ENCODE results near the gene DECR2. TPM values are rescaled to one million over a fixed set of nuclear protein-coding genes. Genes with fewer than 3 reads are reported as not detected.
A peak's percentile ranks its signal among the peaks of the same experiment; 100 is the strongest.

The DECR2 gene, protein sequence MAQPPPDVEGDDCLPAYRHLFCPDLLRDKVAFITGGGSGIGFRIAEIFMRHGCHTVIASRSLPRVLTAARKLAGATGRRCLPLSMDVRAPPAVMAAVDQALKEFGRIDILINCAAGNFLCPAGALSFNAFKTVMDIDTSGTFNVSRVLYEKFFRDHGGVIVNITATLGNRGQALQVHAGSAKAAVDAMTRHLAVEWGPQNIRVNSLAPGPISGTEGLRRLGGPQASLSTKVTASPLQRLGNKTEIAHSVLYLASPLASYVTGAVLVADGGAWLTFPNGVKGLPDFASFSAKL
- total RNA-seq = 4.4 and 6.7 TPM in 2 replicates

DNA sequence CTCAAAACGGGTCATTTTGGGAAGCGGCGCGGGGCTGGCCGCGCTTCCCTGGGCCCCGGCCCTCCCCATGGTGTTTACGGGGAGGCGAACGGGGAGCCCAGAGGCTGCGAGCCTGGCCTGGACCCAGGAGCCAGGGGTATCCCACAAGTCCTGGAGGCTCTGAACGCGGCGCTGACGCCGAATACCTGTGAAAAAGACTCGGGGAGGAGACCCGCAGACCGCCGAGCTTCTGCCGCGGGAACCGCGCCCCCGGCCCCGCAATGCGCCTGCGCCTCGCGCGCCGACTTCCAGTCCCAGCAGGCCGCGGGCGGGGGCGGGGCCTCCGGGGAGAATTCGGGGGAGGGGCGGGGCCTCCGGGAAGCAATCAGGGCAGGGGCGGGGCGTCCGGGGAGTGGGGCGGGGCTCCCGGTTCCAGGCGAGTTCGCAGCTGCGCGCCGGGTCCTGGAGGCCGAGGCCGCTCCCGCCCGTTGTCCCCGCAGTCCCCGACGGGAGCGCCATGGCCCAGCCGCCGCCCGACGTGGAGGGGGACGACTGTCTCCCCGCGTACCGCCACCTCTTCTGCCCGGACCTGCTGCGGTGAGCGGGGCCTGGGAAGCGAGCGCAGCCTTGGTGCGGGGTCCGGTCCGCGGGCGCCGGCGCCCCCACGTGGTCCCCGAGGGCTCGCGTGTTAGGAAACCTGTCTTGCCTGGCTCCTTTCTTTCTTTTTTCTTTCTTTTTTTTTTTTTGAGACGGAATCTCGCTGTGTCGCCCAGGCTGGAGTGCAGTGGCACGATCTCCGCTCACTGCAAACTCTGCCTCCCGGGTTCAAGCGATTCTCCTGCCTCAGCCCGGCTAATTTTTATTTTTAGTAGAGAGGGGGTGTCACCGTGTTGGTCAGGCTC, at the start of gene DECR2:
Gene DECR2, plus strand, starts transcription at position 418 of the 881 bp plus-strand sequence. Its CDS starts 79 bp downstream, at position 497.
- Mint-ChIP-seq H3K27me3 (no peaks in the 10 kb centered on the region), H3K4me3 (peak within 1 kb of the TSS; percentile 93), H3K27ac (peak within 1 kb of the TSS; percentile 98), H3K36me3 (ENCODE audit: low read depth) (peaks cover 4% of the 10 kb centered on the region), H3K4me1 (peaks cover 24% of the 10 kb centered on the region), H3K9me3 (no peaks in the 10 kb centered on the region)
- TF ChIP-seq, protein P1, sequence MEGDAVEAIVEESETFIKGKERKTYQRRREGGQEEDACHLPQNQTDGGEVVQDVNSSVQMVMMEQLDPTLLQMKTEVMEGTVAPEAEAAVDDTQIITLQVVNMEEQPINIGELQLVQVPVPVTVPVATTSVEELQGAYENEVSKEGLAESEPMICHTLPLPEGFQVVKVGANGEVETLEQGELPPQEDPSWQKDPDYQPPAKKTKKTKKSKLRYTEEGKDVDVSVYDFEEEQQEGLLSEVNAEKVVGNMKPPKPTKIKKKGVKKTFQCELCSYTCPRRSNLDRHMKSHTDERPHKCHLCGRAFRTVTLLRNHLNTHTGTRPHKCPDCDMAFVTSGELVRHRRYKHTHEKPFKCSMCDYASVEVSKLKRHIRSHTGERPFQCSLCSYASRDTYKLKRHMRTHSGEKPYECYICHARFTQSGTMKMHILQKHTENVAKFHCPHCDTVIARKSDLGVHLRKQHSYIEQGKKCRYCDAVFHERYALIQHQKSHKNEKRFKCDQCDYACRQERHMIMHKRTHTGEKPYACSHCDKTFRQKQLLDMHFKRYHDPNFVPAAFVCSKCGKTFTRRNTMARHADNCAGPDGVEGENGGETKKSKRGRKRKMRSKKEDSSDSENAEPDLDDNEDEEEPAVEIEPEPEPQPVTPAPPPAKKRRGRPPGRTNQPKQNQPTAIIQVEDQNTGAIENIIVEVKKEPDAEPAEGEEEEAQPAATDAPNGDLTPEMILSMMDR (IDR thresholded peaks at IDR 0.05) = no peak
- POLR2A ChIA-PET = interaction anchor here (0.5 to 3.0 kb wide), 14 partner anchors 9 to 1560 kb away, joined by 3 to 54 read pairs (median 4); partner anchors contain the start of genes AXIN1, FAM234A, LUC7L and MRPL28
- DNase-seq (peak; percentile 95), ATAC-seq (ENCODE audit: low read depth) (peak; percentile 86)
- intact Hi-C loops (cut with micrococcal nuclease) = loop anchor here (1.0 to 5.0 kb wide), 7 partner anchors 19 to 235 kb away; partner anchors contain the start of genes AXIN1, METTL26, MRPL28 and RAB11FIP3
- CTCF ChIA-PET = interaction anchor here (0.6 to 2.2 kb wide), 7 partner anchors 10 to 40 kb away, joined by 3 to 7 read pairs (median 3); partner anchors contain the start of gene RAB11FIP3

DNA sequence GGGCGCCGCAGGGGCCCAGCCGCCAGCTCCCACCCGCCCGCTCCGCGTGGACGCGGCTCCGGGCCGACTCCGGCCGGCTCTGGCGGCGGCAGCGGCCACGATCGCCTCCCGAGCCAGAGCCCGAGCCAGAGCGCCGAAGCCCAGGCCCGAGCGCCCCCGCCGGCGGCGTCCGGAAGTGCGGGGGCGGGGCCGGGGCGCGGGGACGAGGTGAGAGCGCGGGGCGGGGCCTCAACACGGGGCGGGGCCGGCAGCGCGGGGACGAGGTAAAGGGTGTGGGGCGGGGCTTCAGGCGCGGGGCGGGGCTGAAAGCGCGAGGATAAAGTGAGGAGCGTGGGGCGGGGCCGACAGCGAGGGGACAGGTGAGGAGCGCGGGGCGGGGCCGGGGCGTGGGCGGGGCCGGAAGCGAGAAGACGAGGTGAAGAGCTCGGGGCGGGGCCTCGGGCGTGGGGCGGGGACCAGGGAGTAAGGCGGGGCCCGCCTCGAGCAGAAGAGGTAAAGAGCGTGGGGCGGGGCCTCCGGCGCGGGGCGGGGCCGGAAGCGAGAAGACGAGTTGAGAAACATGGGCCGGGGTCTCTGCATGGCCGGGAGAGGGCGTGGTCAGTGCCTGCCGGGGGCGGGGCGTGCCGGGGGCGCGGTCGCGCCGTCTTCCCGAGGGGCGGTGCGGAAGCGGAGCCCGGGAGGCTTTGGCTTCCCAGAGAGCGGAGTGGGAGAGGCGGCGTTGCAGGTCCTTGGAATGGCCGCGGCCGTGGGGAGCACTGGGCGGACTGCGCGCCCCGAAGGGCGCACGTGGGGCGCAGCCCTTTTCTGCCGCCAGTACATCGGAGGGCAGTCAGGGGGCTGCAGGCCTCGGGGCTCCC, 48.9 kb upstream of the DECR2 start, which contains the start of gene AXIN1:
Gene AXIN1, minus strand, starts transcription at position 177 of the 857 bp plus-strand sequence. CDS start 5,698 bp downstream, outside the sequence.
- H3K9me3 Mint-ChIP-seq = no peaks in the 10 kb centered on the region
- DNase-seq (peak; percentile 100), ATAC-seq (ENCODE audit: low read depth) (peak; percentile 89)
- intact Hi-C loops (cut with micrococcal nuclease) = loop anchor here (1.0 to 2.0 kb wide), 8 partner anchors 18 to 237 kb away; partner anchors contain the start of genes CAPN15, DECR2, LUC7L and MRPL28
- peak within 1 kb of the TSS; percentile 85 for H3K4me3 Mint-ChIP-seq
- H3K4me1 Mint-ChIP-seq = peaks cover 32% of the 10 kb centered on the region
- TF ChIP-seq, protein P1 (IDR thresholded peaks at IDR 0.05) = no peak
- ChIA-PET CTCF (interaction anchor here (0.7 to 1.7 kb wide), 3 partner anchors 9 to 246 kb away, joined by 3 to 5 read pairs (median 3); no protein-coding TSS in a partner anchor), POLR2A (interaction anchor here (0.6 to 2.4 kb wide), 18 partner anchors 10 to 323 kb away, joined by 3 to 27 read pairs (median 5); partner anchors contain the start of genes DECR2, FAM234A, LUC7L and MRPL28)
- H3K27ac Mint-ChIP-seq = peak within 1 kb of the TSS; percentile 77
- no peaks in the 10 kb centered on the region for H3K27me3 Mint-ChIP-seq
- H3K36me3 Mint-ChIP-seq (ENCODE audit: low read depth) = peaks cover 9% of the 10 kb centered on the region

DNA sequence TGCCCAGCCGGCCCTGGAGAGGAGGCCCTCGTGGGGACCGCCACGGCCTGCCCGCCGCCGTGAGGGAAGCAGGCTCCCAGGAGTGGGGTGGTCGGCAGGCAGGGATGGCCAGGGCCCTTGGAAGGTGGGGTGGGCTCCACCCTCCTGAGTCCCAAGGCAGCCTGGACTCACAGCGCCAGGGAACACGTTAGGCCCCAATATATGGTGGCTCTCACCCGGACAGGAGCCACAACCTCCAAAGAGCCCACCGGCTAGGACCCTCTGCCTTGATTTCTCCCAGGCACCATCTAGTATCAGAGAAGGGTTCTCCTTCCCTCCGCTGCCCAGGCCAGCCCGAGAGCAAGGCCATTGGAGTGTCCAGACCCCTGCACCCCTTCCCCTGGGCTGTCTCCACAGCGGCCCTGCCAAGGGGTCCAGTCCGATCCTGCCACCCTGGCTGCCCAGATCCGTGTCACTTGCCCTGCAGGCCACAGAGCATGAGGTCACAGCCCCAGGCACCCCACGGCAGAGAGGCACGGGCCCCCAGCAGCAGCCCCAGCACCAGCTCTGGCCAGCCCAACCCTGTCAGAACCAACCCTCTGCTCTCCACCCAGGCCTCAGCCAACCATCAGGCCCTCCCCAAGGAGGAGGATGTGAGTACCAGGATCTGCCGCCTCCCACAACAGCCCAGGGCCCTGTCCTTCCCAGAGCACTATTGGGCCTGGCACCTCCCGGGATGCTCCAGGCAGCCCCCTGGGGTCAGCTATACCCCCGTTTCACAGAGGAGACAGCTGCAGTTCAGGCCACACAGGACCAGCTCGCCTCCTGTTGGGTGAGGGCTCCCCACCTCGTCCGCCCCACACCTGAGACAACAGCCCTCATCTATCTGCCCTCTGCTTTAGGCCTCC, 48.0 kb upstream of the DECR2 start:
- TF ChIP-seq, protein P1 (IDR thresholded peaks at IDR 0.05) = no peak
- Mint-ChIP-seq H3K36me3 (ENCODE audit: low read depth) (peaks cover 7% of the 10 kb centered on the region), H3K9me3 (no peaks in the 10 kb centered on the region), H3K27me3 (no peaks in the 10 kb centered on the region), H3K4me3 (peak overlapping the region; percentile 32), H3K4me1 (peaks cover 23% of the 10 kb centered on the region), H3K27ac (no peak overlapping the region)
- CTCF ChIA-PET = interaction anchor here (0.7 to 1.7 kb wide), 3 partner anchors 8 to 247 kb away, joined by 3 to 5 read pairs (median 3); no protein-coding TSS in a partner anchor
- POLR2A ChIA-PET = interaction anchor here (0.9 to 2.4 kb wide), 9 partner anchors 9 to 276 kb away, joined by 3 to 27 read pairs (median 10); partner anchors contain the start of genes DECR2, FAM234A, LUC7L and MRPL28
- ATAC-seq (ENCODE audit: low read depth) = no peak
- no peak for DNase-seq
- intact Hi-C loops (cut with micrococcal nuclease) = loop anchor here (1.0 to 2.0 kb wide), 3 partner anchors 17 to 173 kb away; partner anchors contain the start of genes CAPN15 and MRPL28
